Spinal cord (tissue), 10 donors: ENCODE measurements around the gene TOR1B. TPM values are rescaled to one million over a fixed set of nuclear protein-coding genes. Genes with fewer than 3 reads are reported as not detected.

ENCODE experiments used
- DNase-seq, 6 donors: peaks; one replicate each; pipeline versions ENCODE4 v3.0.0 to v3.0.0-alpha.2; 2013 to 2015; ENCODE audit warnings: low spot score in 6 of 6, low read depth in 4 of 6
- H3K27ac ChIP-seq: one replicate; pipeline ENCODE4 v1.5.1; 2013; ENCODE audit warnings: low read depth, low read length, control low read depth
- H3K27me3 ChIP-seq: one replicate; pipeline ENCODE4 v1.6.1; 2013; ENCODE audit warnings: low read length; ENCODE audit not compliant: control insufficient read depth, insufficient read depth
- H3K36me3 ChIP-seq: one replicate; pipeline ENCODE4 v1.6.1; 2013; ENCODE audit warnings: low read length; ENCODE audit not compliant: control insufficient read depth, insufficient read depth
- H3K4me1 ChIP-seq: one replicate; pipeline ENCODE4 v1.6.1; 2013; ENCODE audit warnings: low read length; ENCODE audit not compliant: control insufficient read depth, insufficient read depth
- H3K4me3 ChIP-seq: one replicate; pipeline ENCODE4 v1.5.1; 2013; ENCODE audit warnings: low read depth, low read length, control low read depth
- H3K9me3 ChIP-seq: one replicate; pipeline ENCODE4 v1.6.1; 2013; ENCODE audit warnings: low read length; ENCODE audit not compliant: control insufficient read depth, insufficient read depth
- WGBS: methylation state at CpG from one replicate; pipeline ENCODE4 v1.1.5; 2013; ENCODE audit warnings: missing lambda C conversion rate; ENCODE audit not compliant: insufficient coverage; 5-methylcytosine and 5-hydroxymethylcytosine counted together
- polyA plus RNA-seq, 2 donors: library from polyadenylated mRNA; unstranded; fragments of 120-200 nt; gene quantifications; one replicate each; pipeline ENCODE4 v1.2.1, GENCODE V29; 2013; ENCODE audit not compliant: insufficient read length in 2 of 2
- total RNA-seq, 2 donors: library from RNA; depleted of rRNA in 1 of 2; stranded (reverse); fragments of 120-200 nt in 1 of 2; fragments of >200 nt in 1 of 2; gene quantifications; one replicate each; pipeline versions ENCODE4 v1.2.3 to v1.2.4, GENCODE V29; 2013 to 2014
- donor health status: healthy.

Gene TOR1B
- total and polyA plus RNA-seq, 4 donors, result 25.6 to 35.4 (median 28.9) TPM

- peaks cover 9% of the 10 kb centered on the region for H3K4me1 ChIP-seq
- no peaks in the 10 kb centered on the region for H3K27me3 ChIP-seq
- no peak overlapping the region for H3K4me3 ChIP-seq
- no peaks in the 10 kb centered on the region for H3K9me3 ChIP-seq
- no peak overlapping the region for H3K27ac ChIP-seq
- WGBS, result 87% methylated on average over 9 of the region's 11 CpGs
- peaks cover 71% of the 10 kb centered on the region for H3K36me3 ChIP-seq
- no peak for DNase-seq
Observed at GRCh38 chr9:129810116-129810515, 7.1 kb downstream of the TOR1B start.

GRCh38 chr9:129810788-129811187, 7.8 kb downstream of the TOR1B start:
- H3K9me3 ChIP-seq, result no peaks in the 10 kb centered on the region
- no peaks in the 10 kb centered on the region for H3K27me3 ChIP-seq
- H3K27ac ChIP-seq, result no peak overlapping the region

GRCh38 chr9:129811967-129812363, 9.0 kb downstream of the TOR1B start:
- Histone ChIP-seq H3K36me3 (peaks cover 75% of the 10 kb centered on the region), H3K4me1 (peaks cover 9% of the 10 kb centered on the region), H3K4me3 (no peak overlapping the region), H3K27me3 (no peaks in the 10 kb centered on the region), H3K27ac (no peak overlapping the region), H3K9me3 (no peaks in the 10 kb centered on the region)
- DNase-seq, result no peak
- 84% methylated on average over 6 of the region's 6 CpGs for WGBS

More at GRCh38 chr9:129810788-129811187, 7.8 kb downstream of the TOR1B start:
- Histone ChIP-seq H3K4me1 (peaks cover 9% of the 10 kb centered on the region), H3K4me3 (no peak overlapping the region), H3K36me3 (peaks cover 74% of the 10 kb centered on the region)
- WGBS, result 80% methylated on average over 1 of the region's 6 CpGs
- no peak for DNase-seq

- Histone ChIP-seq H3K9me3 (no peaks in the 10 kb centered on the region), H3K36me3 (peaks cover 76% of the 10 kb centered on the region), H3K27ac (no peak overlapping the region), H3K4me3 (no peak overlapping the region), H3K27me3 (no peaks in the 10 kb centered on the region), H3K4me1 (peaks cover 9% of the 10 kb centered on the region)
- WGBS, result 89% methylated on average over 9 of the region's 9 CpGs
- DNase-seq, result no peak
Observed at GRCh38 chr9:129812385-129812784, 9.4 kb downstream of the TOR1B start.

- Histone ChIP-seq H3K9me3 (no peaks in the 10 kb centered on the region), H3K36me3 (peaks cover 83% of the 10 kb centered on the region), H3K27me3 (no peaks in the 10 kb centered on the region), H3K27ac (no peak overlapping the region), H3K4me1 (peaks cover 9% of the 10 kb centered on the region), H3K4me3 (no peak overlapping the region)
- whole genome bisulfite sequencing, result 86% methylated on average over 4 of the region's 9 CpGs
- no peak for DNase-seq
Observed at GRCh38 chr9:129813661-129814060, 10.7 kb downstream of the TOR1B start.

- WGBS, result 94% methylated on average over 17 of the region's 17 CpGs
- Histone ChIP-seq H3K4me1 (peaks cover 7% of the 10 kb centered on the region), H3K36me3 (peaks cover 82% of the 10 kb centered on the region), H3K9me3 (no peaks in the 10 kb centered on the region), H3K27me3 (no peaks in the 10 kb centered on the region), H3K4me3 (no peak overlapping the region), H3K27ac (no peak overlapping the region)
- no peak for DNase-seq
Observed at GRCh38 chr9:129814432-129815223, 11.6 kb downstream of the TOR1B start.

- Histone ChIP-seq H3K27me3 (no peaks in the 10 kb centered on the region), H3K36me3 (peaks cover 80% of the 10 kb centered on the region), H3K4me1 (peaks cover under 1% of the 10 kb centered on the region), H3K4me3 (no peak overlapping the region), H3K27ac (no peak overlapping the region), H3K9me3 (no peaks in the 10 kb centered on the region)
- DNase-seq, result no peak
- WGBS, result 93% methylated on average over 11 of the region's 11 CpGs
Observed at GRCh38 chr9:129815278-129815677, 12.3 kb downstream of the TOR1B start.

- 90% methylated on average over 13 of the region's 14 CpGs for WGBS
- no peak overlapping the region for H3K27ac ChIP-seq
- no peaks in the 10 kb centered on the region for H3K4me1 ChIP-seq
- no peak for DNase-seq
- no peaks in the 10 kb centered on the region for H3K27me3 ChIP-seq
- no peak overlapping the region for H3K4me3 ChIP-seq
- no peaks in the 10 kb centered on the region for H3K9me3 ChIP-seq
- H3K36me3 ChIP-seq, result peaks cover 88% of the 10 kb centered on the region
Observed at GRCh38 chr9:129816501-129817435, 13.8 kb downstream of the TOR1B start.

GRCh38 chr9:129822898-129823541, 20.0 kb downstream of the TOR1B start:
- DNase-seq, result no peak
- no peaks in the 10 kb centered on the region for H3K27me3 ChIP-seq
- peak overlapping the region; percentile 35 for H3K4me3 ChIP-seq
- WGBS, result 16% methylated on average over 22 of the region's 26 CpGs
- no peak overlapping the region for H3K27ac ChIP-seq
- H3K9me3 ChIP-seq, result no peaks in the 10 kb centered on the region
- H3K4me1 ChIP-seq, result peaks cover 13% of the 10 kb centered on the region
- H3K36me3 ChIP-seq, result peaks cover 46% of the 10 kb centered on the region
